Measurements from ENCODE around the gene TAF3. TPM values are rescaled to one million over a fixed set of nuclear protein-coding genes. Genes with fewer than 3 reads are reported as not detected.

The TAF3 gene, protein sequence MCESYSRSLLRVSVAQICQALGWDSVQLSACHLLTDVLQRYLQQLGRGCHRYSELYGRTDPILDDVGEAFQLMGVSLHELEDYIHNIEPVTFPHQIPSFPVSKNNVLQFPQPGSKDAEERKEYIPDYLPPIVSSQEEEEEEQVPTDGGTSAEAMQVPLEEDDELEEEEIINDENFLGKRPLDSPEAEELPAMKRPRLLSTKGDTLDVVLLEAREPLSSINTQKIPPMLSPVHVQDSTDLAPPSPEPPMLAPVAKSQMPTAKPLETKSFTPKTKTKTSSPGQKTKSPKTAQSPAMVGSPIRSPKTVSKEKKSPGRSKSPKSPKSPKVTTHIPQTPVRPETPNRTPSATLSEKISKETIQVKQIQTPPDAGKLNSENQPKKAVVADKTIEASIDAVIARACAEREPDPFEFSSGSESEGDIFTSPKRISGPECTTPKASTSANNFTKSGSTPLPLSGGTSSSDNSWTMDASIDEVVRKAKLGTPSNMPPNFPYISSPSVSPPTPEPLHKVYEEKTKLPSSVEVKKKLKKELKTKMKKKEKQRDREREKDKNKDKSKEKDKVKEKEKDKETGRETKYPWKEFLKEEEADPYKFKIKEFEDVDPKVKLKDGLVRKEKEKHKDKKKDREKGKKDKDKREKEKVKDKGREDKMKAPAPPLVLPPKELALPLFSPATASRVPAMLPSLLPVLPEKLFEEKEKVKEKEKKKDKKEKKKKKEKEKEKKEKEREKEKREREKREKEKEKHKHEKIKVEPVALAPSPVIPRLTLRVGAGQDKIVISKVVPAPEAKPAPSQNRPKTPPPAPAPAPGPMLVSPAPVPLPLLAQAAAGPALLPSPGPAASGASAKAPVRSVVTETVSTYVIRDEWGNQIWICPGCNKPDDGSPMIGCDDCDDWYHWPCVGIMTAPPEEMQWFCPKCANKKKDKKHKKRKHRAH
- 1.9 and 2.0 TPM in 2 replicates for total RNA-seq

DNA sequence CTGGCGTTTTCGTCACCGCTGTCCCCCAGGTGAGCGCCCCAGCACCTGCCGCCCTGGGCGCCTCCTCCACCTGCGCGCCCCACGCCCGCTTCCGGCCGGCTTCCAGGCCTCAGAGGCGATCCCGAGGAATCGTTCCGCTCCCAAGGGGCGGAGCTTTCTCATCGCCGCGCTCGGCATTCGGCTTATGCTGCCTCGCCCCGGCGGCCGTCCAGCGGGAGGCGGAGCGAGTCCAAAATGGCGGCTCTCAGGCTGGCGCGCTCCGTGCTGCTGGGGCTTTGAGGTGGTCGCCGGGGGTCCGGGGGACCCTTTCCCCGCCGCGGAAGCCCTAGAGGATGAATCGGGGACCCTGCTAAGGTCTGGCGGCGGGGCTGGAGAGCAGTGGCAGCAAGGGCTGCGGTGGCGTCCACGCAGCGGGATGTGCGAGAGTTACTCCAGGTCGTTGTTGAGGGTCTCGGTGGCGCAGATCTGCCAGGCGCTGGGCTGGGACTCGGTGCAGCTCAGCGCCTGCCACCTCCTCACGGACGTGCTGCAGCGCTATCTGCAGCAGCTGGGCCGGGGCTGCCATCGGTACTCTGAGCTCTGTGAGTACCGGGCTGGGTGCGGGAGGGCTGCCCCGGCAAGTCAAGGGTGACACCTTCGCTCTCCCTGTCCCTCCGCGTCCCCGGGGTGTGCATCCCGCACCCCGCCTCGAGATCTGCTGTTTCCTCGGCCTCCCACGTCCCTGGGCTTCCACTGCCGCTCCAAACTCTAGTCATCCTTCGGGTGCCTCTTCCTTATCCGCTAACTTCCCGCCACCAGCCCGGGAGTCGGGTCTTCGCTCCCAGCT is at the start of gene TAF3:
TAF3 (plus strand) TSS at position 211 of the 826 bp plus-strand sequence; CDS start at position 416, 205 bp downstream.

DNA sequence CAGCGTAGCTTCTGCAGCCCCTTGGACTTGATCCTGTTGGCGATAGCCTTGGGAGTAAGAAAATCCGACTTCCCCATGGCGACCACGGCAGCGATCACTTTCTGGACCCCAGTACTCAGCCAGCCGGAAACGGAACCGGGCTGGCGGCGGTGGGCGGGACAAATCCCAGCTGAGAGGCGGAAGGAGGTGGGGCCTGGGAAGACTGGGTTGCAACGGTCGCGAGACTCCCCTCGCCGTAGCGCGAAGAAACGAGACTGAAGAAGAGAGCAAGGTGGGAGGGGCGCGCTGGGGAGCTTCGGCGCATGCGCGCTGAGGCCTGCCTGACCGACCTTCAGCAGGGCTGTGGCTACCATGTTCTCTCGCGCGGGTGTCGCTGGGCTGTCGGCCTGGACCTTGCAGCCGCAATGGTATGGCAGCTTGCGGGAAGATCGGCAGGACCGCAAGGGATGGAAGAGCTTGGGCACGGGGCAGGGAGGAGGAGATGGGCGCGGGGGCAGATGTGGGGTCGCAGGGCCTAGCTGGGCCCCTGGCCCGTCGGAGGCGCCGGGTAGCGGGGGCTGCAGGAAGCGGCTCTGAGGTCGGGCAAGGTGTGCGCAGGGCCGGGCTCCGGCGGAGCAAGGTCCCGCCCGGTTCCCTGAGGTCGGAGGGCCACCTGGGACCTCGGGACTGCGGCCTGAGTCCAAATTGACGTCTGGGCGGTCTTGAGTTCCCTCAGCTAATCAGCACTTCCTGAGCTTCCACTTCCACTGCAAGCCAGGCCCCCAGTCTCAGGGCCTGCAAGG is 30.3 kb upstream of the TAF3 start, which contains the start of the genes ATP5F1C and KIN:
ATP5F1C (plus strand) TSS at position 321 of the 782 bp plus-strand sequence; CDS start at position 352, 31 bp downstream.
KIN (minus strand) TSS at position 137 of the 782 bp plus-strand sequence; CDS start at position 77, 60 bp downstream.

DNA sequence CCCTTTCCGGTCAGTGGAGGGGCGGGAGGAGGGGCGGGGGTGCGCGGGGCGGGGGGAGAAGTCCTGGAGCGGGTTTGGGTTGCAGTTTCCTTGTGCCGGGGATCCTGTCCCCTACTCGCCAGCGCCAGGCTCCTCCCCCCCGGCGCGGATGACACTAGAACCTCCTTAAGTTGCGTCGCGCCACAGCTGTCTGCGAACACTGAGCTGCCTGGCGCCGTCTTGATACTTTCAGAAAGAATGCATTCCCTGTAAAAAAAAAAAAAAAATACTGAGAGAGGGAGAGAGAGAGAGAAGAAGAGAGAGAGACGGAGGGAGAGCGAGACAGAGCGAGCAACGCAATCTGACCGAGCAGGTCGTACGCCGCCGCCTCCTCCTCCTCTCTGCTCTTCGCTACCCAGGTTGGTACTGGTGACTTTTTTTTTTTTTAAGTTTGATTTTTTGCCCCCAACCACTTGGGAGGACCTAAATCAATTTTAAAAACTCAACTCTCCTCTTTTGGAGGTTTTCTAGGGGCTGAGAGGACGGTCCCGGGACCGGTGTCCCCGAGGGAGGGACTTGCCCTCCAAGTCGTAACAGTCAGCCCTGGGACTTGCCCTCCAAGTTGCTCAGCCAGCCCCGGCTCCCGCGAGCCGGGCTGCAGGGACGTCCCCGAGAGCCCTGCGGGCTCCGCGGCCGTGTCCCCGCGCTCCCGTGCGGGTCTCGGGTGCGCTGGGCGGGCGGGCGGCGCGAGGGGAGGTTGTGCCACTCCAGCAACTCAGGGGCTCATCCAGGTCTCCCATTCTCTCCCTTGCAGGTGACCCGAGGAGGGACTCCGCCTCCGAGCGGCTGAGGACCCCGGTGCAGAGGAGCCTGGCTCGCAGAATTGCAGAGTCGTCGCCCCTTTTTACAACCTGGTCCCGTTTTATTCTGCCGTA is 236.4 kb downstream of the TAF3 start, which contains the start of gene GATA3:
GATA3 (plus strand) TSS at position 195 of the 914 bp plus-strand sequence. CDS start 968 bp downstream, outside the sequence.

Other genes with a start within 250 kb of the TAF3 start
- gene ITIH5, start 151.5 kb upstream of the TAF3 start, total RNA-seq = 3.6 and 24.9 TPM in 2 replicates
- not detected in 2 replicates for gene ITIH2, start 115.2 kb upstream of the TAF3 start, total RNA-seq
- 3.7 and 4.1 TPM in 2 replicates for gene KIN, start 30.5 kb upstream of the TAF3 start, total RNA-seq
- 117 and 155 TPM in 2 replicates for gene ATP5F1C, start 30.3 kb upstream of the TAF3 start, total RNA-seq
- gene GATA3, start 236.2 kb downstream of the TAF3 start, total RNA-seq = not detected in 2 replicates